Endometrial microvascular endothelial cells (primary cell): ENCODE measurements around the gene COL16A1. TPM values are rescaled to one million over a fixed set of nuclear protein-coding genes. Genes with fewer than 3 reads are reported as not detected.

ENCODE experiments used
- in situ Hi-C: cut with HindIII; loops from 2 replicates; pipeline ENCODE4 v1.10.0; 2017; ENCODE audit warnings: low sequenced_read_pairs, low pct_unique_long_range_greater_than_20kb; ENCODE audit errors: inconsistent ontology term
- total RNA-seq: library from RNA; depleted of rRNA; stranded (reverse); fragments of >200 nt; gene quantifications from one replicate; pipeline ENCODE4 v1.2.3, GENCODE V29; 2015; ENCODE audit errors: inconsistent ontology term

Gene COL16A1
- total RNA-seq, 1 donor from 2014 or later = 0.28 TPM

DNA sequence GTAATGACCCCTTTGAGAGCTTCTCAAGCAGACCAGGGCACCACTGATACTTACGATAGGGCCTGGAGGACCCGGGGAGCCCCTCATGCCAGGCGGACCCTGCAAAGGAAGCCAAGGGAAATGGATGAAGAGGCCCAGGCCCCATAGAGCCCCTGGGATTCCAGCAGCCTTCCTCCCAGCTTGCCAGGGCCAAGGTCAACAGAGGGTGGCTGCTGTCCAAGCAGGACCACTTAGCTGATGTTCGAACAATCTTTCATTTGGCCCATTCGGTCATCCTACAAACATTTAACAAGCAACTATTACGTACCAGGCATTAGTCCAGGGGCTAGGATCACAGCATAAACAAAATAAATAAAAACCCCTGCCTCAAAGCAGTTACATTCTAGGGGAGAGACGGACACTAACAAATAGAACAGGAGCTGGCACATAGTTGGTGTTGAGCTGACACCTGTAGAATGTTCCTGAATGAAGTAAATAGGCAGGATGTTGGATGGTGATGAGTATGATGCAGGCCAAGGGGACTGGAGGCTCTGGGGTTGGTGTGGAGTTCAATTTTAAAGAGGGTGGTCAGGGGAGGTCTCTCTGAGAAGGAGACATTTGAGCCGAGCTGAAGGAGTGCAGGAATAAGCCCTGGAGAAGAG lies 32.1 kb downstream of the COL16A1 start:
- in situ Hi-C loops = no loop called here

DNA sequence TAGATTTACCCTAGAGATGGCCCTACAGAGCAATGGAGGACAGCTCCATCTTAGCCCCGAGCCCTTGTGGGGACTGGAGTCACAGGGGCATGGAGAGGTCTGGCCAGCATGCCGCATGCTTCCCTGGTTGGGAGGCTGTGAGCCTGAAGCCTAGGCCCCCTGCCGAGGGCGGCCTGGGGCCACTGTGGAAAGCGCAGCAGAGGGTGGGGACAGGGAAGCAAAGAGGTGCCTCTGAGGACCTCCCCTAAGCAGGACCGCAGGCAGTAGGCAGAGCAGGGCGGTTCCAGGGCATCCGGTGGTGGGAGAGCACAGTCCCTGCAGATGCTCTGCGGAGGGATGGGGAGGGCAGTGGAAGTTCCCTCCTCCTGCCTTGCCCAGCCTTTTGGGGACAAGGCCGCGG lies 32.7 kb downstream of the COL16A1 start:
- in situ Hi-C loops = no loop called here

DNA sequence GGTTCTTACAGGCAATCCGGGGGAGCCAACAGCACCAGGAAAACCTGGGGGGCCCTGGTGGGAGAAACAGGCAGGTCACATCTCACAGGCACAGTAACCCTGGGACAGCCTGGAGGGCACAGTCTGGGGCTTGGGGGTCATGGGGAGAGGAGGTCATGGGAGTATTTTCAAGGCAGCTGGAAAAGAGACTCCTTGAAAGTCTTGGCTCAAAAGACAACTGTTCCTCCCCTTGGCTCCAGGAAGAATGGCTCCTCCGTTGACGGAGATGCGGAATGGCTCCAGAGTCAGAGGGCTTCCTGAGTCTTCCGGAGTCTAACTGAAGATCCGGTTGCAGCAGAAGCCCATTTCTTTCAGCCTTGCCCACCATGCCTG lies 33.2 kb downstream of the COL16A1 start:
- in situ Hi-C loops = no loop called here

DNA sequence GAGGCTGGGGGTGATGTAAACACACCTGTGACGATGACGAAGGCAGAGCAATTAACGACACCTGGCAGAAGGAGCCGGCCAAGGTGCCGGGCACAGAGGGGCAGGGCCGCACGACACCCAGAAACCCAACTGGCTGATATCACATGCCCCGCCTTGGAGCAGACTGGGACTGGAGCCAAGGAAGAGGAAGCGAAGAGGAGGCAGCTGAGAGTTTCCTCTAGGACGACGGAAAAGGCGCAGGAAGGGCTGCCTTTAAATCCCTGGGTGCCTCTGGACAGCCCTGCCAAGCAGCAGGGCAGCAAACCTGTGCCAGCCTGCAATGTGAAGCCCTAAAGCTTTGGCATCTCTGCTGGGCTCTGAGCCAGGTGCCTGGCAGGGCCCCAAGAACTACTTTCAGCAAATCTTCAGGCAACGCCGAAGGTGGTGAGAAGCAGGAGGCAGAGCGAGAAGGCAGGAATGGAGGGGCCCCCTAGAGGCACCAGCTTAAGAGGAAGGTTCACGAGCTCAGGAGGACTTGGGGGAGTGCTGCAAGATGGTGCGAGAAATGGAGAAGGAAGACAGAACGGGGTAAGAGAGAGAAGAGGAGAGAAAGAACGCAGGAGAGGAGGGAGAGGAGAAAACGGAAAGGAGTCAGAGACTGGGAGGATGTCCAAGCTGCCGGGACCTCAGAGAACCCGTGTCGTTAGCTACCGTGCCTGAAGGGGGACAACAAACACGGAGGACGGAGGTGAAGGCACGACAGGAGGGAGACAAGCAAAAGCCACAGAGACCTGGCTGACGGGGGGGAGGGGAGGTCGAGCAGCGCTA lies 33.8 kb downstream of the COL16A1 start:
- in situ Hi-C loops = no loop called here

DNA sequence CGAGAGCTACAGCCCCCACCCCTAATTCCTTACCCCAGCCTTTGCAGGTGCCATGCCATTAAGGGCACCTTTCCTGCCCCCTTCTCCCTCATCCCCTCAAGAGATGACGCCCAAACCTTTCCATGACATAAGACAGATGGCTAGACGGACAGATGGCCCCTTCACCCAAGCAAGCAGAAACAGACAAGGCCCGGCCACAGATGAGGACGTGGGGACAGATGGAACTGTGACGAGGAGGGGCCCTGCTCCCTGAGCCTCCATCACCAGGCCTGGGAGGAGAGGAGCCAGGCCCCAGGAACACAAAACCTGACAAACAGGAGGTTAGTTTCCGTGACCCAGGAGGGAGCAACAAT lies 34.4 kb downstream of the COL16A1 start:
- in situ Hi-C loops = no loop called here

DNA sequence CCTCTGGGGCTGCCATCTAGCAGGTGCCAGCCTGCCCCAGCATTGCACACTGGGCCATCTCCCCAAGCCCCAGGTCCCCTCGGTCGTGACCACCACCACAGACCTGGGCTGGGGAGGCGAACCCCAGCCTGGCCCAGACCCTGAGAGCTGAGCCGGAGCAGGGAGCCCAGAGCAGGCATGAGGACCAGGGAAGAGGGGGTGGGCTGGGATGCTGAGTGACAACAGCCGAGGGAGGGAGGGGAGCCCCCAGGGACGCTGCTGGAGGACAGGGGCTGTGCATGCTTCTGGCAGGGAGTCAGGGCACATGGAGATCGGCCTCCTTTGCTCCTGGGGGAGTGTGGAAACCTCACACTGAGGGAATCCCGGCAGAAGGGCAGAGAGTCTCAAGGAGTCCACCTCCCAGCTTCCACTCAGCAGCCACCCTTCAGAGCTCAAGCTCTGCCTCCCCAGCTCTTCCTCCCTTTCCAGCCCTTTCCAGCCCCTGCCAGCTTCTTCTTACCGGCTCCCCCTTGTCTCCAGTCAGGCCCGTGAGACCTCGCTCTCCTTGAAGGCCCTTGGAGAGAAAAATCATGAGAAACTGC lies 35.4 kb downstream of the COL16A1 start:
- in situ Hi-C loops = no loop called here

DNA sequence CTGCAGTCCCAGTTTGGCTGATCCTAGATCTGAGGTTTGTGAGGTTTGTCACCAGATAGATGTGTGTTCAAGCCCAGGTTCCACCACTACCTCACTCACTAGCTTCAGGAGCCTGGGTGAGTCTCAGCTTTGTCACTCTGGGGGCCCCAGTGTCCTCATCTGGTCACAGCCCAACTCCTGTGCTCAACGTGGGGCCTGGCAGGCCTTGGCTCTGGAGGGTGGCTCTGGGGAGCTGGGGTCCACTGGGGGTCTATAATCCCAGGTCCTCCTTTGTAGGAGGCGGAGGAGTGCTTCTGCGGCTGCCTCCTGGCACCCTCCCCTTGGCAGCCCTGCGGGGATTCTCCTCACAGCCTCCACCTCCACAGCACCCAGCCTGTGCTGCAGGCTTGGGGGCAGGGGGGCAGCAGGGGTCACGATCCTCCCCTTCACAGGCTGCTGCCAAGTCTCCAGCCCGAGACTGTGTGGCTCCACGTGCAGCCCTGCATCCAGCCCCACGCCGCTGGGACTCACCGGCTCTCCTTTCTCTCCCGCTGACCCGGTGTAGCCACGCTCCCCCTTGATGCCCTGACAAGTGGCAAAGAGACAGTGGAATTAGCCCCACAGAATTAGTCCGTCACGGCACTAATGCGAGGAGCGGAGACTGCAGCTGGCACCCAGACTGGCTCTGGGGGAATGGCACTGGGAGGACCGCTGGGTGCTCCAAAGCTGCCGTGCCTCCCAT lies 36.6 kb downstream of the COL16A1 start:
- in situ Hi-C loops = no loop called here

DNA sequence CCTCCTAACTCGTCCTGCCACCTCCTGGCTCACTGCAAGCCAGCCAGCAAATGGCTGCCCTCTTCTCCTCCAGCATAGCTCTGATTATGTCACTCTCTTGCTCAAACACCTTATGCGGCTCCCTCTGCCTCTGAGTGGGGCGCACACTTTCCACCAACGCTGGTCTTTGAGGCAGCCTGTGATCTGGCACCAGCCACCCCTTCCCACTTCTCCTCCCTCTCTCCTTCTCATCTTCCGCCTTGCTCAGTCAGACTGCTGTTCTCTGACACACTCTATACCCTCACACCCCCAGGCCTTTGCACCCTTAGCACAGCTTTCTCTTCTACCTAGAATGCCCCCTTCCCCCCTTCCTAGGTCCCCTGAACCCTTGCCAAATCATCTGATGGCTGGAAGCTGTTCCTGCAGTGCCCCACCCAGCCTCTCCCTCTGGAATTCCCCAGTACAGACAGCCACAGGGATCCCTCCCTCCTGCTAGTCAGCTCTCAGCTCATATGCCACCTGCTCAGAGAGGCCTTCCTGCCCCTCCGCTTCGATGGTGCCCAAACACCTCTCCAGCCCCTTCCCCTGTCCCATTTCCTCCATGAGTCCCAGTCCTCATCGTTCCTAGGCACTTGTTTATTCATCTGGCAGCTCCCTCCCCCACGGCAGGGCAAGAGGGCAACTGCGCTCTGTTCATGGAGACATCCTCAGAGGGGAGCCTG lies 37.4 kb downstream of the COL16A1 start:
- in situ Hi-C loops = no loop called here

DNA sequence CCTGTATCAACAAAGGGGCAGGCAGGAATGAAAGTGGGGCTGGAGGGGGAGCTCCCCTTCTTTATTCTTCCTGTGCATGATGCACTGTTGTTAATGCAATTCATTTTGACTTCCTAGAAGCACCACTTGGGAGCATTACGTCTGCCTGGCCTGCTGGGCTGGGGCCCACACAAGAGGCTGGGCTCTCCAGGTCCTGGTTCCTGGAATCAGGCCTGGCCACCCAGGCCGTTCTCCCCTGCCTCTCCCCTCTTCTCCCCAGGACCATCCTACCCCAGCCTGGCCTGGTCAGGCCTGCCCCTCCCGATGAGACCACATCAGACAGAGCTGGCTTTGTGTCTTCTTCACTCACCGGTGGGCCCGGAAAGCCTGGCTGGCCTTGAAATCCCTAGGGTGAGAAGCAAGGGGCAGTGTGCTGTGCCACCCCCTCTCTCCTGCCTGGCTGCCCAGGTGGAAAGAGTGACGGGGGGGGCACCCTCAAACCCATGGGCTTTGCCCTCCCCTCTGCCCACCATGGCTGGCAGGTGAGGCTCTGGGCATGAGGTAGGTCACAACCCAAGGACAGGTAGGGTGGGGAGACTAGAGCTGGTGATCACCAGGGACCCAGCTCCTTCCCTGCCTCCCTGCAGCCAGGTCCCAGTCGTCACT lies 38.5 kb downstream of the COL16A1 start:
- in situ Hi-C loops = no loop called here

DNA sequence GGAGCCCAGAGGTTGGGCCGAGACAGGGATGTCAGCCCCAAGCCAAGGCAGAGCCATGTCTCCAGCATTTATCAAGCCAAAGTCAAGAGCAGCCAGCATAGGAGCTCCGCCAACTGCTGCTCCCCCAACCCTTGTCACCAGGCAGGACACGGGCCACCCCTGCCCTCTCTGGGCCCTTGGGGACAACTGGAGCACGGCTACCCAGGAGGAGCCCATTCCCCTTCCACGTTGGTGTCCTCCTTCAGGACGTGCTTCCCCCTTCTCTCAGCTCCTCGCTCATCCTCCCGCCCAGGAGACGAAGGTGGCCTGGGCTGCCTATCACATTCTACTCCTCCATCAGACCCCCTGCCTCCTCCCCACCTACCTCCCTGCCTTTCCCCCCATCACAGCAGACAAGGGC lies 39.3 kb downstream of the COL16A1 start:
- in situ Hi-C loops = no loop called here

DNA sequence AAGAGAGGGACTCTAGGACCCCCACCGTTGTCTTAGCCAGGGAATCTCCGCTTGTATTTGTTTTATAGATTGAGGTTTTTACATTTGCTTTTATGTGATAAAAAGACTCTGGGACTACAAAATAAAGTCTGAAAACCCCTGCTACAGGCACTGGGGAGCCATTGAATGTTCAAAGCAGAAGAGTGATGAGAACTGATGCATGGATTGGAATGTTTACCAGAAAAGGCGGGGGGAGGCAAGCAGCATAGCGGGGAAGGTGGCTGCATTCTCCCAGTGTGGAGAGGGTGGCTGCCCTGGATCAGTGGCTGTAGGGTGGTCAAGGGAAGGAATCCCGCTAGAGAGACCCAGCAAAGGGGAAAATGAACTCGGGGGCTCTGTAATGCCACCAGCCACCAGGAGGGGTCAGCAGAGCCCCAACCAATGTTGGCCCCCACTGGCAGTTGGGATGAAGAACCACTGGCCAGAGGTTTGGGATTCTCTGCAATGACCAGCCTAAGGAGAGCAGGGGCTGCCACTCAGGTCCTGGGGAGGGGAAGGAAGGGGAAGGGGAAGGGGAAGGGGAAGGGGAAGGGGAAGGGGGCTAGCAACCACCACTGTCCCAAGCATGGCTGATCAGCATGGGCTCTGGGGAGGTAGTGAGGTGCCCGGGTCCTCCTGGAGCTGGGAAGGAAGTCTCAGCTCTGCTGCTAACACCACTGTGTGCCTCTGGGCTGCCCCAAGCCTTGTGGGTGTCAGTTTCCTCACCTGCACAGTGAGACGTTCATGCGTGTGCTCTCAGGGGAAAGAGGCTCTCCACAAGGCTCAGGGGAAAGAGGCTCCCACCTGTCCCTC lies 40.0 kb downstream of the COL16A1 start:
- in situ Hi-C loops = no loop called here

DNA sequence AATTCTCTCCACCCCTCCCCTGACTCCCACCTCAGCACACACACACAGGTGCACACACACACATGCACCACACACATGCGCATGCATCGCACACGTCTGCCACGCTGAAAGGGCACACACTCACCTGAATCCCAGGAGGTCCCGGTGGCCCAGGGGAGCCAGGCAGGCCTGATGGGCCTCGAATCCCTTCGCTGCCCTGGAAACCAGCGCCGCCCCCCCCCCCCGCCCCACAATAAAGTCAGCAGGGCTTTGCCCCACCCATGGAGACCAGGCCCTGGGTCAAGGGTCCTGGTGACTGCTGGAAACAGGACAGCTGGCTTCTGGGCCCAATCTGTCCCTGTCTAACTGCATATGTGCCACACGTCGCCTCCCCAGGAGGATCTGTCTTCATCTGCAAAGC lies 41.4 kb downstream of the COL16A1 start:
- in situ Hi-C loops = no loop called here

DNA sequence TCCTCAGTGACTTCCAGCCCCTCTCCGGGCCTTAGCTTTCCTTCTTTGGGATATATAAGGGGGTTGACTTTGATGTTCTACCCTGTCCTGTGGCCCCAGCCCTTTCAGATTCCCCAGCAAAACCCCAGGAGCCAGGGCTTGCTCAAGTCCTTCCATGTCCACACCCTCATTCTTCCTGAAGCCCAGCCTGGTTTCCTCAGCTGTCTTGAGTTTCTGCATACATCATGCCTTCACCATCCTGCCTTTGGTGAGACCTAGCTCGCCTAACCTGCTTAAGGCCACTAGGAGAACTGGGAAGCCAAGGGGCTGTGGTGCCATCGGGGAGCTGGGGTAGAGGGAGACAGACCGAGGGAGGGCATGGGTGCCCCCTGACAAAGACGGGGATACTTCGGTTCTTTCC lies 42.0 kb downstream of the COL16A1 start:
- in situ Hi-C loops = no loop called here

DNA sequence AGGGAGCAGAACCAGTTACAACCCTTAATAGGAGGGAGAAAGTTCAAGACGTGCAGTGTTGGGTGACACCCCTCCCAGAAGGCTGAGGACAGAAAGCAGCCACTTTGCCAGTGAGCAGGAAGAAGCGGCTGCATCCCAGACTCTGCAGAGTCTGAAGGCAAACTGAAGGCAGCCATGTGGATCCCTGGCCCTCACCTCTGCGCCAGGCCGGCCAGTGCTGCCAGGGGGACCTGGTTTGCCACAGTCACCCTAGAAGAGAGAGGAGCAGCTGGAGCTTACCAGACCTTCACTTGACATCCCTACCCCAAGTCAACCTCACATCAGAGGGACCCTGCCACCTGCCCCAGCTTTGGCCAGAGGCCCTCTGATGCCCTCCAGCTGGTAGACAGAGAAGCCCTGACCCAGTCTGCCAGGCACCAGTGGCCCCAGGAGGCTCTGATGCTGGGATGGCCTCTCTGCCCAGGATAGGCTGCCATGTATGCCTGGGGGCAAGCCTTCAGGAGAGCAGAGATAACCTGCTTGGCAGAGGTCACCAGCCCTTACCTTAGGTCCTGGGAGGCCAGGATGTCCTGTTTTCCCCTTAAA lies 42.9 kb downstream of the COL16A1 start:
- in situ Hi-C loops = no loop called here

DNA sequence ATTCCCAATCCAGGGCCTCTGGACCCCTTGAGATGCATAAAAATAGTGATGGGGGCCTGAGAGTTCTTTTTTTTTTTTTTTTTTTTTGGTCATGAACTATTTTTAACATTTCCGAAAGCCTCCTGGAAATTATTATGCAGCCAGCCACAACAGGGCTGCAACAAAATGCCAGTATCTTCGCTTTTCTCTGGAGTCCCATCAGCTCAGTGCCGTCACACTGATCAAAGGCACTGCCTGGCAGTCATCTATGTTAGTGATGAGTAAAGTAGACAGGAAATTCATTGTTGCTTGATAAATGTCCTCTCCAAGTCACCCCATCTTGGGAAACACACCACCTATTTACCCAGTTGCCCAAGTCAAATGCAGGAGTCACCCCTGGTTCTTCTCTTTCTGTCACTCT lies 43.9 kb downstream of the COL16A1 start:
- in situ Hi-C loops = no loop called here

DNA sequence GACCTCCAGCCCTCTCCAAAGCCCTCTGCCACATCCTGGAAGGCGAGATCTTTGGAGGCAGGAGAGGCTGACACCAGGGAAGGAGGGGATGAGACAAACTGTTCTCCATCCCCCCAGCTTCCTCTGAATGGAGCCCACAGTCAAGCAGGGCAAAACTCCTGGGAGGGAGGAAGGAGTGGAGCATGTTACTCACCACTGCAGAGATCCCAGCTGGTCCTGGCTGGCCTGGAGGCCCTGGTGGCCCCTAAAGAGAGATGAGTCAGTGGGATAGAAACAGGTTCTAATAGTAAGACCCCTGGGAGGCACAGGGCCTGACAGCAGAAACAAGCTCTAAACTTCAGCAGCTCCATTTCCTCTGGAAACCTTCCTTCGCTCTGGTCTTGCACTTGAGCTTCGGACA lies 45.1 kb downstream of the COL16A1 start:
- in situ Hi-C loops = no loop called here

DNA sequence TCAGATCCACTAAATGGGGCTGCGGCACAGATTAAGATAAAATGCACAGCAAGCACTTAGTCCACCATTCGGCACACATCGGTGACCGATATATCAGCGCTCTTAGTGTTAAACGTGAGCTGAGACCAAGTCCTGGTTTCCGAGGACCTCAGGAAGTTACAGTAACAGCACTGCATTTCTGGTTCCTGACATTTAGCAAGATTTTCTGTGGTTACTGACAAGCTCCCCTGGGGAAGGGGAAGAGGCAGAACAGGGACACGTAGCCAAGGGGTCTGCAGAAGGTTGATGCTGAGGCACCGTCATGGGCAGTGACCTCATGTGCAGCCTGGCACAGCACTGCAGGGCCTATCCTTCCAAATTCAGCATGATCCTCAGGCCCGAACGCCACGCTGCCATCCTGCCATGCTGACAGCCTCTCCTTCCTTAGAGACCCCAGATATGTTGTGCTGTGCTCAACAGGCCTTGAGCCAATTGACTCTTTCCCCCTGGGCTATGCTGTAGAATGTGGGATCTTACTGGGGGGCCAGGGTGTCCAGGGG lies 45.8 kb downstream of the COL16A1 start:
- in situ Hi-C loops = no loop called here
